ENCODE data around the gene FHIT. TPM values are rescaled to one million over a fixed set of nuclear protein-coding genes. Genes with fewer than 3 reads are reported as not detected.

FHIT gene
- total RNA-seq, 4 donors from 2014 or later: 4.4 to 10.6 (median 8.4) TPM

DNA sequence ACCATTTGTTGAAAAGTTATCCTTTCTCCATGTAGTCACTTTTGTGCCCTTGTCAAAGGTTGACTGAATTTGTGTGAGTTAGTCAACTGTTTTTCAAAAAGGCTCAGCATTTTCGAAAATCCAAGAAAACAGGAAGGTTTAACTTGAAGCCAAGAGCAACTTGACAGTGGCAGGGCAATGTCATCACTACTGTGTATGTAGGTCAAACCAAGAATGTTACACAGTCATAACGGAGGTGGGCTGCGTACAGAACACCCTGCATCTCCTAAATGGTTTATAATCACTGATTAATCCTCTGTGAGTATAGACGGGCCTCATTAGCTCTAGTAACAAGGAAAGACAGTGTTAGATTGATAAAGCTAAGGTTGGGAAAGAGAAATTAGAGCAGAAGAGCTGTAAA is 1064.9 kb downstream of the FHIT start:
- TF ChIP-seq CTCF (IDR thresholded peaks at IDR 0.05; ENCODE audit: low read depth): no peak

GRCh38 chr3:60185161-60185560 is 1066.1 kb downstream of the FHIT start:
- no peak for TF ChIP-seq CTCF (IDR thresholded peaks at IDR 0.05; ENCODE audit: low read depth)

DNA sequence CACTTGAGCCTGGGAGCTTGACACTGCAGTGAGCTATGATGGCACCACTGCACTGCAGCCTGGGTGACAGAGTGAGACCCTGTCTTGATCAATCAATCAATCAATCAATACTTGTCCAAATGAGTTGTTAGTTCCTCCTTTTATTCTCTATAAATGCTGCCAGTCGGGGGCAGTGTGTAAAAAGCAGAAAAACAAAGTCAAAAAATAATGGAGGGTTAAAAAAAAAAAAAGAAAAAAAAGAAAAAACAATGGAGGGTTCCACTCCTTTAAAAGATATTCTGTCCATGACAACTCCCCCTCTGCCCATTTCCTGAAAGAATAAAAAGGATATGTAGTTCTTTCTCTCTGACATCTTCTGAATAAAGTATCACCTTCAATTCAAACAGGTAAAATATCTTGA is 1068.6 kb downstream of the FHIT start:
- TF ChIP-seq CTCF (IDR thresholded peaks at IDR 0.05; ENCODE audit: low read depth): no peak

DNA sequence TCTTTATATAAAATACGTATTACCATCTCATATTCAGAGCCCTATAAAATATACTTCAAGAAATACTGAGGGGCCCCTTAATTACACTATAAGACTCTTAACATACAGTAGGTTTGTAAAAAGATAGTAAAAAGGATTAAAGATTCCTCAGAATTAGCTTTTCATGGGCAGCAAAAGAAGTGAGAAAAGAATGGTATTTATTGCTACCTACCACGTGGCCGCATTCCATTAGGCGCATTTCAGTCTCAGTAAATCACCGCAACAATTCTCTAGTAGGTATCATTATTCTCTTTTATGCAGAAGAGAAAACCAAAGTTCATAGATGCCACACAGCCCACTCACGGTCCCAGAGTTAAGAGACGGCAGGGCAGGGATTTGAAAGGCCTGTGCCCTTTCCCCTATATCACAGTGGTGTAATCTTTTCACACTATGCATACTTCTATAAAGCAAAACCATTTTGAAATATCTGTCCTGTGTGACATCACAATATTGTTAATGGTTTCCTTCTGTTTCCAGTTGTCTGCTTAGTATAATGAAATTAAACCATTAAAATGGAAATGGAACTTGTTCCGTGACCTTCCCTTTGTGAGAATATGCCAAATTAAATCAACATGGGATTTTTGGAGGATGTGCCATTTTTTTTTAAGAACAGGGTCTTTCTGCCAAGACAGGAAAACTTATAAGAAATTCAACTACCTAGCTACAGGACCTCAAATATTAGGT is 1072.2 kb downstream of the FHIT start:
- TF ChIP-seq CTCF (IDR thresholded peaks at IDR 0.05; ENCODE audit: low read depth): no peak

DNA sequence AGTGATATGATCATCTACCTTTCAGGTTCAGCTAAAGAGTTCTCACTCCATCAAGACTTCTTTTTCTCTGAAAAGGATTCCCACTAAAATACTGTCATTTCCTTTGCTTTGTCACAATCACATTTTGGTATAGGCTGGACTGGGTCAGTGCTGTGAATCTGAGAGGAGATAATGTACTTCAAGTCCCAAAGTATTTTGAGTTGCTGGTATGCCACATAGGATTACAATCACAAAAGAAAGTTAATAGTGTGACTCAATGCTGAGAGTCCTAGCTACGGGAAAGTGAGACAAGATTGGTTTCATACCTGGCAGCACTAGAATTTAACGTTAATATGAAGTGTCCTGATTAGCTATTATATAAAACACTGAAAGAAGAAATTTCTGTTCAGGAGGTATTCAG is 1073.5 kb downstream of the FHIT start:
- no peak for TF ChIP-seq CTCF (IDR thresholded peaks at IDR 0.05; ENCODE audit: low read depth)

- TF ChIP-seq CTCF (IDR thresholded peaks at IDR 0.05; ENCODE audit: low read depth): no peak
These were observed 1074.6 kb downstream of the FHIT start for GRCh38 chr3:60176614-60177013.

DNA sequence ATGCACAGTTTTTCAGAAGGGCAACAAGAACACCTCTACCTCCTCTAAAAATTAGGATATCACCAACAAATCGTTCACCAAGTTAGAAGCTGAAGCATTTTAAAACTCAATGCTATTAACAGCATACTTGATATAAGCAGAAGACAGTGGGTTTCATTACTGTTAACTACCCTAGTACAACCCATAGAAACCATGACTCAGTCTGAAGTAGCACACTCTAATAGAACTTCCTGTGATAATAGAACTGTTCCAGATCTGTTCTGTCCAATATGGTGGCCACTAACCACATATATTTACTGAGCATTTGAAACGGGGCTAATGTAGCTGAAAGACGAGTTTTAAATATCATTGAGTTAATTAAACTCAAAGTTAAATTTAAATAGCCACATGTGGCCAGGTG is 1075.6 kb downstream of the FHIT start:
- TF ChIP-seq CTCF (IDR thresholded peaks at IDR 0.05; ENCODE audit: low read depth): no peak

Measured in subcutaneous adipose tissue (tissue), 4 donors.